Body of pancreas (tissue), 4 donors: Measurements from ENCODE around the gene NCR1.

ENCODE experiments used
- POLR2A ChIP-seq, 3 donors: fragments of 450-650 bp; IDR thresholded peaks; one replicate each; pipeline ENCODE4 v1.6.1; 2016; ENCODE audit warnings: antibody characterized with exemption in 3 of 3, mild to moderate bottlenecking in 2 of 3
- TF ChIP-seq, protein P1 (sequence below), 7 experiments: fragments of 450-650 bp in 4 of 7; fragments of 200-600 bp in 3 of 7; sonication (generic) in 3 of 7; IDR thresholded peaks; one replicate each; pipeline ENCODE4 v1.5.1; 2016 to 2019; ENCODE audit warnings: antibody characterized with exemption in 7 of 7

DNA sequence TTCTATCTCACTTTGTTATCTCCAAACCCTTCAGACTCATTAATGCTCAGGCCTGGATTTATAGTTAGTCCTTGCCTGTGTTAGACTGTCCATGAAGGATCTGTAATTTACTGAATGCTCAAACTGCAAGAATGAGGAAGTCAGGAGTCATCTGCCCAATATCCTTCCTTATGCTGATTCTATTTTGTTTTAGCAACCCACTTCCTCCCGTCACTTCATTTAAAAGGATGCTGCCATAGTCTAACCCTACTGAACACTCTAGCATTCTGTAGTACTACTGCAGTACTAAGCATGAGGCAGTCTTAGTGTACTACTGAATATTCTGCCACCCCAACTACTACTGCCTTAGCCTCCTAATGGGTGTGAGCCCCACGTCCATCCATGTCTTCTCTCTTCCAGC, 30.4 kb upstream of the NCR1 start:
- TF ChIP-seq, protein P1, sequence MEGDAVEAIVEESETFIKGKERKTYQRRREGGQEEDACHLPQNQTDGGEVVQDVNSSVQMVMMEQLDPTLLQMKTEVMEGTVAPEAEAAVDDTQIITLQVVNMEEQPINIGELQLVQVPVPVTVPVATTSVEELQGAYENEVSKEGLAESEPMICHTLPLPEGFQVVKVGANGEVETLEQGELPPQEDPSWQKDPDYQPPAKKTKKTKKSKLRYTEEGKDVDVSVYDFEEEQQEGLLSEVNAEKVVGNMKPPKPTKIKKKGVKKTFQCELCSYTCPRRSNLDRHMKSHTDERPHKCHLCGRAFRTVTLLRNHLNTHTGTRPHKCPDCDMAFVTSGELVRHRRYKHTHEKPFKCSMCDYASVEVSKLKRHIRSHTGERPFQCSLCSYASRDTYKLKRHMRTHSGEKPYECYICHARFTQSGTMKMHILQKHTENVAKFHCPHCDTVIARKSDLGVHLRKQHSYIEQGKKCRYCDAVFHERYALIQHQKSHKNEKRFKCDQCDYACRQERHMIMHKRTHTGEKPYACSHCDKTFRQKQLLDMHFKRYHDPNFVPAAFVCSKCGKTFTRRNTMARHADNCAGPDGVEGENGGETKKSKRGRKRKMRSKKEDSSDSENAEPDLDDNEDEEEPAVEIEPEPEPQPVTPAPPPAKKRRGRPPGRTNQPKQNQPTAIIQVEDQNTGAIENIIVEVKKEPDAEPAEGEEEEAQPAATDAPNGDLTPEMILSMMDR (IDR thresholded peaks at IDR 0.05): no peak
- TF ChIP-seq POLR2A (IDR thresholded peaks at IDR 0.05): no peak
